Measurements from ENCODE around the gene CEP170B. TPM values are rescaled to one million over a fixed set of nuclear protein-coding genes. Genes with fewer than 3 reads are reported as not detected.

CEP170B gene
- total and polyA plus RNA-seq, 2 donors (not counting 1 experiment from before 2014, with no cell fraction given), result 4.0 to 13.9 TPM

DNA sequence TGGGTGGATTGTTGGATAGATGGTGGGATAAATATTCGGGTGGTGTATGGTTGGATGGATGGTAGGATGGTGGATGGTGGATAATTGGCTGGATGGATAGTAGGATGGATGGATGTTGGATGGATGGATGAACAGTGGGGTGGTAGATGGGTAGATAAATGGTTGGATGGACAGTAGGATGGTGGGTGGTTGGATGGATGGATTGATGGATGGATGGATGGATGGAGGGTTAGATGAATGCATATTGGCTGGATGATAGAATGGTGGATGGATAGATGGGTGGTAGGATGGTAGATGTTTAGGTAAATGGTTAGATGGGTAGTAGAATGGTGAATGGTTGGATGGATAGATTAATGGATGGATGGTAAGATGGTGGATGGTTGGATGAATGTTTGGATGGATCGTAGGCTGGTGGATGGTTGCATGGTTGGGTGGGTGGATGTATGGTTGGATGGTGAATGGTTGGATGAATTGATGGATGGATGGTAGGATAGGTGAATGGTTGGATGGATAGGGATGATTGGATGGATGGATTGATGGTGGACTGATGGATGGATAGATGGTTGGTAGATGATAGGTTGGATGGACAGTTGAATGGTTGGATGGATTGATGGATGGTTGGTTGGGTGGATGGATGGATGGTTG is 40.6 kb upstream of the CEP170B start:
- Histone ChIP-seq H3K27ac (ENCODE audit: insufficient read depth, low read length) (no peak overlapping the region), H3K36me3 (ENCODE audit: control insufficient read depth, insufficient read depth, low read length) (no peaks in the 10 kb centered on the region), H3K27me3 (ENCODE audit: control insufficient read depth, insufficient read depth, low read length) (no peaks in the 10 kb centered on the region), H3K4me1 (ENCODE audit: control insufficient read depth, extremely low read depth, insufficient read depth, low read length) (peaks cover 7% of the 10 kb centered on the region), H2AFZ (ENCODE audit: low read length) (no peak overlapping the region), H4K20me1 (ENCODE audit: control insufficient read depth, extremely low read depth, insufficient read depth, low read length) (no peaks in the 10 kb centered on the region), H3K9ac (ENCODE audit: insufficient read depth, low read length) (no peak overlapping the region), H3K9me3 (ENCODE audit: control insufficient read depth, insufficient read depth, low read depth, low read length) (no peaks in the 10 kb centered on the region), H3K4me3 (replicated peaks in 1 of 4; ENCODE audit: control extremely low read depth in 1 of 4, insufficient read depth in 1 of 4, low read depth in 3 of 4, low read length in 4 of 4) (no peak overlapping the region), H3K79me2 (ENCODE audit: control insufficient read depth, insufficient read depth, low read length) (no peaks in the 10 kb centered on the region), H3K4me2 (ENCODE audit: extremely low read depth, insufficient read depth, low read length) (no peak overlapping the region)
- DNase-seq (ENCODE audit: low read depth in 2 of 2), result no peak
- TF ChIP-seq EZH2 (IDR thresholded peaks at IDR 0.05; ENCODE audit: low read length, missing control alignments), result no peak
- TF ChIP-seq, protein P1, sequence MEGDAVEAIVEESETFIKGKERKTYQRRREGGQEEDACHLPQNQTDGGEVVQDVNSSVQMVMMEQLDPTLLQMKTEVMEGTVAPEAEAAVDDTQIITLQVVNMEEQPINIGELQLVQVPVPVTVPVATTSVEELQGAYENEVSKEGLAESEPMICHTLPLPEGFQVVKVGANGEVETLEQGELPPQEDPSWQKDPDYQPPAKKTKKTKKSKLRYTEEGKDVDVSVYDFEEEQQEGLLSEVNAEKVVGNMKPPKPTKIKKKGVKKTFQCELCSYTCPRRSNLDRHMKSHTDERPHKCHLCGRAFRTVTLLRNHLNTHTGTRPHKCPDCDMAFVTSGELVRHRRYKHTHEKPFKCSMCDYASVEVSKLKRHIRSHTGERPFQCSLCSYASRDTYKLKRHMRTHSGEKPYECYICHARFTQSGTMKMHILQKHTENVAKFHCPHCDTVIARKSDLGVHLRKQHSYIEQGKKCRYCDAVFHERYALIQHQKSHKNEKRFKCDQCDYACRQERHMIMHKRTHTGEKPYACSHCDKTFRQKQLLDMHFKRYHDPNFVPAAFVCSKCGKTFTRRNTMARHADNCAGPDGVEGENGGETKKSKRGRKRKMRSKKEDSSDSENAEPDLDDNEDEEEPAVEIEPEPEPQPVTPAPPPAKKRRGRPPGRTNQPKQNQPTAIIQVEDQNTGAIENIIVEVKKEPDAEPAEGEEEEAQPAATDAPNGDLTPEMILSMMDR (conservative IDR thresholded peaks at IDR 0.05 in 1 of 2, IDR thresholded peaks at IDR 0.05 in 1 of 2; ENCODE audit: low read depth in 1 of 2, low read length in 2 of 2), result no peak

GRCh38 chr14:104826189-104826860 is 38.7 kb upstream of the CEP170B start:
- TF ChIP-seq, protein P1 (conservative IDR thresholded peaks at IDR 0.05 in 1 of 2, IDR thresholded peaks at IDR 0.05 in 1 of 2; ENCODE audit: low read depth in 1 of 2, low read length in 2 of 2), result peak; percentile 31 to 47
- TF ChIP-seq EZH2 (IDR thresholded peaks at IDR 0.05; ENCODE audit: low read length, missing control alignments), result no peak
- H2AFZ ChIP-seq (ENCODE audit: low read length), result peak overlapping the region; percentile 89
- no peaks in the 10 kb centered on the region for H3K27me3 ChIP-seq (ENCODE audit: control insufficient read depth, insufficient read depth, low read length)
- no peaks in the 10 kb centered on the region for H4K20me1 ChIP-seq (ENCODE audit: control insufficient read depth, extremely low read depth, insufficient read depth, low read length)
- H3K4me1 ChIP-seq (ENCODE audit: control insufficient read depth, extremely low read depth, insufficient read depth, low read length), result peaks cover 5% of the 10 kb centered on the region
- peak; percentile 54 to 74 for DNase-seq (ENCODE audit: low read depth in 2 of 2)
- H3K9me3 ChIP-seq (ENCODE audit: control insufficient read depth, insufficient read depth, low read depth, low read length), result no peaks in the 10 kb centered on the region
- no peak overlapping the region for H3K27ac ChIP-seq (ENCODE audit: insufficient read depth, low read length)
- no peaks in the 10 kb centered on the region for H3K79me2 ChIP-seq (ENCODE audit: control insufficient read depth, insufficient read depth, low read length)
- H3K9ac ChIP-seq (ENCODE audit: insufficient read depth, low read length), result peak overlapping the region; percentile 30
- H3K4me2 ChIP-seq (ENCODE audit: extremely low read depth, insufficient read depth, low read length), result peak overlapping the region; percentile 85
- no peaks in the 10 kb centered on the region for H3K36me3 ChIP-seq (ENCODE audit: control insufficient read depth, insufficient read depth, low read length)
- peak overlapping the region; percentile 67 to 73 (median 70) for H3K4me3 ChIP-seq (replicated peaks in 1 of 4; ENCODE audit: control extremely low read depth in 1 of 4, insufficient read depth in 1 of 4, low read depth in 3 of 4, low read length in 4 of 4)

- no peak for TF ChIP-seq EZH2 (IDR thresholded peaks at IDR 0.05; ENCODE audit: low read length, missing control alignments)
- TF ChIP-seq, protein P1 (conservative IDR thresholded peaks at IDR 0.05 in 1 of 2, IDR thresholded peaks at IDR 0.05 in 1 of 2; ENCODE audit: low read depth in 1 of 2, low read length in 2 of 2), result no peak
- Histone ChIP-seq H3K4me1 (ENCODE audit: control insufficient read depth, extremely low read depth, insufficient read depth, low read length) (peaks cover 5% of the 10 kb centered on the region), H4K20me1 (ENCODE audit: control insufficient read depth, extremely low read depth, insufficient read depth, low read length) (no peaks in the 10 kb centered on the region), H3K36me3 (ENCODE audit: control insufficient read depth, insufficient read depth, low read length) (no peaks in the 10 kb centered on the region), H3K9me3 (ENCODE audit: control insufficient read depth, insufficient read depth, low read depth, low read length) (no peaks in the 10 kb centered on the region), H3K4me2 (ENCODE audit: extremely low read depth, insufficient read depth, low read length) (peak overlapping the region; percentile 62), H3K4me3 (replicated peaks in 1 of 4; ENCODE audit: control extremely low read depth in 1 of 4, insufficient read depth in 1 of 4, low read depth in 3 of 4, low read length in 4 of 4) (peak overlapping the region; percentile 29 to 60 (median 42)), H3K79me2 (ENCODE audit: control insufficient read depth, insufficient read depth, low read length) (no peaks in the 10 kb centered on the region), H3K27me3 (ENCODE audit: control insufficient read depth, insufficient read depth, low read length) (no peaks in the 10 kb centered on the region), H2AFZ (ENCODE audit: low read length) (peak overlapping the region; percentile 24), H3K9ac (ENCODE audit: insufficient read depth, low read length) (peak overlapping the region; percentile 26), H3K27ac (ENCODE audit: insufficient read depth, low read length) (no peak overlapping the region)
- no peak for DNase-seq (ENCODE audit: low read depth in 2 of 2)
Observed at GRCh38 chr14:104826861-104827176, 38.2 kb upstream of the CEP170B start.

Measured in fibroblast of lung (primary cell).